Hair follicular keratinocyte (primary cell): ENCODE data around the gene RPS6KA6. TPM values are rescaled to one million over a fixed set of nuclear protein-coding genes. Genes with fewer than 3 reads are reported as not detected.

ENCODE experiments used
- total RNA-seq: library from RNA; depleted of rRNA; stranded (reverse); fragments of >200 nt; gene quantifications from 2 replicates; pipeline ENCODE4 v1.2.3, GENCODE V29; 2015

The RPS6KA6 gene
- 0.23 and 0.70 TPM in 2 replicates for total RNA-seq

DNA sequence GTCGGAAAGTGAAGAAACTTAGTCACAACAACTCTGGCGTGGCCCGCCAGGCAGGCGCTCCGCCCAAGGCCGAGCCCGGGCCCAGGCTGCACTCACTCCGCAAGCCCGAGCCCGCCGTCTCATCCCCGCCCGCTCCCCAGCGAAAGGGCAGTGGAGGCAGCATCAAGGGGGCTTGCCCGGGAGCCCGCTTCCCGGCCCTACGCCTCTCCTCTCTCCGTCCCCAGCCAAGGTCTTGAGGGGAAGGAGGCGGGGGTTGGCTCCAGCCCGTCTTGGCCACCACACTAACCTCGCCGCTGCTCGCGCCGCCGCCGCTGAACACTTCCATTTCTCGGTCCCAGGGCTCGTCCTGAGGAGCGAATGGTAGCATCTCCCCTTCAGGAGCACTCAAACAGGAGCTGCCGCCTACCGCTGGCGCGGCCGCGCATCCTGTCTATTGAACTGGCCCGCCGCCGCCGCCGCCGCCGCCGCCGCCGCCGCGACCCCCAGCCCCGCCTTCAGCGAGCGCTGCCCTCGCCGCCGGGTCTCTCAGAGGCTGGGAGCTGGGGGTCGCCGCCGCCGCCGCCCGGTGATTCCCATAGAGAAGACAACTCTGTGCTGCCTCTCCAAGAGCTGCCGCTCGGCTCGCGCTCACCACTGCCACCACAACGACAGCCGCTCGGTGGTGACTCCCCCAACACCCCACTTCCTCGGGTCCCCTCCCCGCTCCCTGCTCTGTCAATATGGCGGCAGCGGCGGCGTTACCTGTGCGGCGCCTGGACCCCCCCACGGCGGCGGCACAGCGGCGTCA, at the start of gene RPS6KA6:
RPS6KA6 (minus strand) TSS at position 667 of the 787 bp plus-strand sequence; CDS start at position 367, 300 bp downstream.

